GM21737 (cell line): ENCODE results near the gene BRINP1.

Experiments
- ATAC-seq: cut with Tn5 transposase; IDR thresholded peaks from one replicate; pipeline ENCODE4 v1.9.1; 2021; ENCODE audit warnings: mild to moderate bottlenecking, moderate library complexity; ENCODE audit not compliant: unreplicated experiment

BRINP1 gene

DNA sequence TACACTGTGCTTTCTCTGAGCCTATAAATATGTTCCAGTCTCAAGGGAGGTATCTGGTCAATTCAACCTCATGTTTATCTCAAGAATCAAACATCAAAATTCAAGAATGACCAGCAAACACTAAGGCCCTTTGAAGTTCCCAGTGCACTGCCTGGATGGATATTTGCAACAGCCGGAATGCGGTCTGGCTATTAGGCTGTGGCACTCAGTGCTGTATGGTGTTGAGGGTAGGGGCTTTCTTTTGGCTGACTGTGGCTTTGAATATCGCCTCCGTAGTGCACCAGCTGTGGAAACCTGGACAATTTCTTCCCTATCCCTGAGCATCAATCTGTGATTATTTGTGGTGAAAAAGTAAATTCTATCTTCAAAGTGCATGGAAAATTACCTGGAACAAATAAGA lies 220.4 kb downstream of the BRINP1 start:
- ATAC-seq = no peak

DNA sequence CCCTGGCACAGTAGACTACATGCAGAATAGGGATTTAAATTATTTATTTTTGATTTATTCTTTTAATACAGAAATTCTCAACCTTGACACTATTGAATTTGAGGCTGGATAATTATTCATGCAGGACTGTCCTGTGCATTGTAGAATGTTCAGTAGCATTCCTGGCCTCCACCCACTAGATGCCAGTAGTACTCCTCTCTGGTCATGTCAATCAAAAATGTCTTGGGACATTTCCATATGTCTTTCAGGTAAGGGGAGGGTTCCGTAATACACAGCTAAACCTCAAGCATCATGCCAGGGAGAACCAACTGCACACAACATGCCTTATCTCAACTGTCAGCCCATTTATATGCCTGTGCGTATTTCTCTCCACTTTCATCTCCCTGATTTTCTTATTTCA lies 231.8 kb downstream of the BRINP1 start:
- ATAC-seq = no peak

DNA sequence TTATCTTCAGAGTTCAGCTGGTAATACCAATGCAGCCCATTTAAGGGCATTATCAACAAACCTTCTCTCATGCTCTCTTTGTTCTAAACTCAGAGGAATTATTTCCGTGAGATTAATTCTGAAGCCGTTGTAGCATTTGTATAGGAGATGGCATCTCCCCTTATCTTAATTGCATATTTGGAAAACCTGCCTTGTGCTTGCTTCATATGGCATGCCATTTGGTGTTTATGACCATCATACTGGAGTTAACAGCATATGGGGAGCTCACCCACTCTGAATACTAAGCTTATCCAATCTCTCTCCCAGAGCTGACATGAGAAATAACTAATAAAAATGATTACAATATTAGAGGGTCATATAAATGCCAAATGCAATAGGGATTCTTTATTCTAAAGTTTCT lies 243.2 kb downstream of the BRINP1 start:
- no peak for ATAC-seq

- ATAC-seq = no peak
These were observed 247.3 kb downstream of the BRINP1 start for GRCh38 chr9:119121899-119122298.

DNA sequence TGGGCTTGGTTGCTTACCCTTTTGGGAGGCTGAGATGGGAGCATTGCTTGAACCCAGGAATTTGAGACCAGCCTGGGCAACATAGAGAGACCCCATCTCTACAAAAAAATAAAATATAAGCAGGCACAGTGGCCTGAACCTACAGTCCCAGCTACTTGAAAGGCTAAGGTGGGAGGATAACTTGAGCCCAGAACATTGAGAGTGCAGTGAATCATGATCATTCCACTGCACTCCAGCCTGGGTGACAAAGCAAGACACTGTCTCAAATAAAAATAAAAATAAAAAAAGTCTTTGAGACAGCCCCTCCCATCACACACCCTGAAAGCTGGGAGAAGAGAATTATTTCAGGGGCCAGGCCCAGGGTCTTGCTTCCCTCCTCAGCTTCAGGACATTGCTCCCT lies 251.8 kb downstream of the BRINP1 start:
- no peak for ATAC-seq
